H1 (cell line): ENCODE data around the gene DFFA. TPM values are rescaled to one million over a fixed set of nuclear protein-coding genes. Genes with fewer than 3 reads are reported as not detected.

ENCODE experiments used
- CTCF ChIA-PET: fragments of 300-600 bp; sonication (Branson Sonifier 250); formaldehyde crosslinking; loops from one replicate; lab custom pipeline; 2021; ENCODE audit not compliant: partially characterized antibody; lab: Charles Lee
- POLR2A ChIA-PET: fragments of 300-600 bp; sonication (Branson Sonifier 250); formaldehyde crosslinking; loops from one replicate; lab custom pipeline; 2021; ENCODE audit warnings: inconsistent platforms; ENCODE audit not compliant: partially characterized antibody; lab: Charles Lee
- DNase-seq, 2 experiments: peaks; one replicate each; pipeline versions ENCODE4 v3.0.0 to v3.0.0-alpha.2; 2010 to 2022; ENCODE audit warnings: low spot score in 2 of 2, low read depth in 1 of 2, mixed read lengths in 1 of 2
- FAIRE-seq: peaks from 2 replicates; lab custom pipeline; 2011; peaks lifted over from hg19 to GRCh38; lab: Jason Lieb, UNC
- H2AFZ ChIP-seq: 2 replicates; pipeline ENCODE4 v1.8.1; 2012; ENCODE audit warnings: low read length, inconsistent platforms
- H2AK5ac ChIP-seq: 2 replicates; pipeline ENCODE4 v1.6.1; 2013; ENCODE audit warnings: low read depth, low read length
- H2BK120ac ChIP-seq: replicated peaks from 2 replicates; pipeline ENCODE3; 2013; ENCODE audit warnings: low read depth, low read length, inconsistent platforms
- H2BK12ac ChIP-seq: 2 replicates; pipeline ENCODE4 v1.6.1; 2013; ENCODE audit warnings: low read depth, low read length
- H2BK15ac ChIP-seq: 2 replicates; pipeline ENCODE4 v1.6.1; 2013; ENCODE audit warnings: low read length
- H2BK20ac ChIP-seq: 2 replicates; pipeline ENCODE4 v1.6.1; 2013; ENCODE audit warnings: low read length
- H2BK5ac ChIP-seq: 2 replicates; pipeline ENCODE4 v1.6.1; 2013; ENCODE audit warnings: low read depth, low read length
- H3K14ac ChIP-seq: 2 replicates; pipeline ENCODE4 v1.6.1; 2013; ENCODE audit warnings: inconsistent platforms; ENCODE audit not compliant: insufficient read length
- H3K18ac ChIP-seq: 2 replicates; pipeline ENCODE4 v1.6.1; 2013; ENCODE audit warnings: low read length; ENCODE audit errors: extremely low read depth
- H3K23ac ChIP-seq: 2 replicates; pipeline ENCODE4 v1.6.1; 2013; ENCODE audit warnings: inconsistent platforms; ENCODE audit not compliant: insufficient read length
- H3K23me2 ChIP-seq: 2 replicates; pipeline ENCODE4 v1.6.1; 2013; ENCODE audit warnings: low read depth, low read length
- H3K27ac ChIP-seq: 2 replicates; pipeline ENCODE4 v1.6.1; 2011; ENCODE audit warnings: low read depth, low read length, inconsistent platforms
- H3K27me3 ChIP-seq, 4 experiments: replicated peaks in 1 of 4; 1 replicate in 1 of 4; 2 replicates in 3 of 4; pipeline versions ENCODE4 v1.6.1 to v1.8.1; 2011 to 2013; ENCODE audit warnings: low read length in 3 of 4, mild to moderate bottlenecking in 3 of 4, inconsistent platforms in 2 of 4, mixed read lengths in 2 of 4, moderate library complexity in 1 of 4; ENCODE audit not compliant: control insufficient read depth in 3 of 4, insufficient read depth in 3 of 4; ENCODE audit errors: extremely low read depth in 1 of 4
- H3K36me3 ChIP-seq, 4 experiments: 2 replicates each; pipeline versions ENCODE4 v1.6.1 to v1.8.1; 2011 to 2013; ENCODE audit warnings: mild to moderate bottlenecking in 4 of 4, low read length in 3 of 4, moderate library complexity in 2 of 4, control low read depth in 1 of 4, inconsistent platforms in 1 of 4; ENCODE audit not compliant: insufficient read depth in 4 of 4, control insufficient read depth in 2 of 4
- H3K4ac ChIP-seq: replicated peaks from 2 replicates; pipeline ENCODE3; 2013; ENCODE audit warnings: low read length, low read depth, mixed read lengths, inconsistent platforms; ENCODE audit not compliant: insufficient read length
- H3K4me1 ChIP-seq, 4 experiments: replicated peaks in 1 of 4; 1 replicate in 1 of 4; 2 replicates in 3 of 4; pipeline versions ENCODE4 v1.6.1 to v1.8.1; 2011 to 2013; ENCODE audit warnings: low read length in 3 of 4, inconsistent platforms in 2 of 4, mixed read lengths in 1 of 4; ENCODE audit not compliant: insufficient read depth in 4 of 4, control insufficient read depth in 3 of 4
- H3K4me2 ChIP-seq, 2 experiments: 2 replicates each; pipeline versions ENCODE4 v1.6.1 to v1.8.1; 2011 to 2013; ENCODE audit warnings: low read depth in 2 of 2, low read length in 2 of 2, control low read depth in 1 of 2, inconsistent platforms in 1 of 2, mild to moderate bottlenecking in 1 of 2; ENCODE audit not compliant: insufficient read depth in 1 of 2
- H3K4me3 ChIP-seq, 4 experiments: fragments of 200-600, 300-600 bp in 1 of 4; sonication (generic), shearing (Covaris generic), sonication (Bioruptor Twin) in 1 of 4; 2 replicates each; pipeline versions ENCODE4 v1.5.1 to v1.8.1; 2011 to 2016; ENCODE audit warnings: low read length in 4 of 4, low read depth in 3 of 4, control low read depth in 2 of 4, inconsistent platforms in 2 of 4, mild to moderate bottlenecking in 2 of 4, mixed read lengths in 1 of 4, moderate library complexity in 1 of 4; ENCODE audit not compliant: insufficient read depth in 2 of 4; ENCODE audit errors: extremely low read depth in 1 of 4
- H3K56ac ChIP-seq: replicated peaks from 2 replicates; pipeline ENCODE3; 2013; ENCODE audit warnings: low read depth, mild to moderate bottlenecking, mixed read lengths, low read length, inconsistent platforms; ENCODE audit not compliant: insufficient read length
- H3K79me1 ChIP-seq: 2 replicates; pipeline ENCODE4 v1.6.1; 2013; ENCODE audit warnings: low read depth, low read length, control low read depth
- H3K79me2 ChIP-seq, 2 experiments: 2 replicates each; pipeline versions ENCODE4 v1.6.1 to v1.8.1; 2012 to 2013; ENCODE audit warnings: low read length in 2 of 2, mild to moderate bottlenecking in 2 of 2, inconsistent platforms in 1 of 2; ENCODE audit not compliant: insufficient read depth in 2 of 2, control insufficient read depth in 1 of 2
- H3K9ac ChIP-seq, 4 experiments: replicated peaks in 1 of 4; 1 replicate in 1 of 4; 2 replicates in 3 of 4; pipeline versions ENCODE4 v1.6.1 to v1.8.1; 2011 to 2013; ENCODE audit warnings: low read depth in 3 of 4, low read length in 3 of 4, control low read depth in 2 of 4, mild to moderate bottlenecking in 2 of 4, moderate library complexity in 2 of 4, inconsistent platforms in 1 of 4; ENCODE audit errors: extremely low read depth in 1 of 4
- H3K9me3 ChIP-seq, 2 experiments: 2 replicates each; pipeline versions ENCODE4 v1.6.1 to v1.8.1; 2012 to 2013; ENCODE audit warnings: mild to moderate bottlenecking in 2 of 2, moderate library complexity in 2 of 2, control low read depth in 1 of 2, inconsistent platforms in 1 of 2, low read depth in 1 of 2, low read length in 1 of 2, mixed read lengths in 1 of 2; ENCODE audit not compliant: insufficient read depth in 2 of 2
- H4K20me1 ChIP-seq, 2 experiments: replicated peaks in 1 of 2; 2 replicates each; pipeline versions ENCODE3 to v1.8.1; 2011 to 2013; ENCODE audit warnings: inconsistent platforms in 2 of 2, low read length in 2 of 2, mild to moderate bottlenecking in 1 of 2; ENCODE audit not compliant: insufficient read depth in 2 of 2, control insufficient read depth in 1 of 2
- H4K5ac ChIP-seq: 2 replicates; pipeline ENCODE4 v1.6.1; 2013; ENCODE audit warnings: low read length, low read depth, mixed read lengths, inconsistent platforms; ENCODE audit not compliant: insufficient read length
- H4K8ac ChIP-seq: 2 replicates; pipeline ENCODE4 v1.8.0; 2013; ENCODE audit warnings: mild to moderate bottlenecking, moderate library complexity, low read length, inconsistent platforms; ENCODE audit not compliant: insufficient read depth; ENCODE audit errors: extremely low read depth
- H4K91ac ChIP-seq: replicated peaks from 2 replicates; pipeline ENCODE3; 2013; ENCODE audit warnings: low read length, mixed read lengths, inconsistent platforms; ENCODE audit not compliant: insufficient read length
- ASH2L ChIP-seq: fragments of 200-600, 300-600 bp; sonication (generic); IDR thresholded peaks from one replicate; pipeline ENCODE4 v1.7.1; 2017; ENCODE audit warnings: low read length
- BRCA1 ChIP-seq: IDR thresholded peaks from 2 replicates; pipeline ENCODE4 v1.6.1; 2012; ENCODE audit warnings: low read depth, low read length, improper control_type of control experiment
- FOSL1 ChIP-seq: IDR thresholded peaks from 2 replicates; pipeline ENCODE4 v1.6.1; 2011; ENCODE audit warnings: mild to moderate bottlenecking, low read depth, low read length, moderate library complexity; ENCODE audit not compliant: insufficient read depth
- HDAC2 ChIP-seq, 2 experiments: fragments of 300-600 bp in 1 of 2; sonication (generic) in 1 of 2; IDR thresholded peaks; 2 replicates each; pipeline ENCODE4 v1.6.1; 2011 to 2012; ENCODE audit warnings: low read depth in 2 of 2, low read length in 2 of 2, mild to moderate bottlenecking in 2 of 2, moderate library complexity in 2 of 2, borderline replicate concordance in 1 of 2, inconsistent platforms in 1 of 2
- KDM1A ChIP-seq: fragments of 200-600, 300-600 bp; sonication (generic); IDR thresholded peaks from 2 replicates; pipeline ENCODE4 v1.7.1; 2016; ENCODE audit warnings: mild to moderate bottlenecking, low read length, borderline replicate concordance
- RFX5 ChIP-seq: IDR thresholded peaks from 2 replicates; pipeline ENCODE4 v1.6.1; 2011; ENCODE audit warnings: low read depth, low read length, improper control_type of control experiment, borderline replicate concordance
- WGBS, 2 experiments: shearing (Covaris generic) in 1 of 2; methylation state at CpG; one replicate each; pipeline versions ENCODE4 v1.1.6 to v1.1.7; 2013 to 2015; ENCODE audit warnings: low lambda C conversion rate in 2 of 2, mixed read lengths in 2 of 2, inconsistent platforms in 1 of 2, low coverage in 1 of 2, missing lambda C conversion rate in 1 of 2; ENCODE audit not compliant: insufficient replicate concordance in 2 of 2, insufficient coverage in 1 of 2, insufficient read length in 1 of 2; ENCODE audit errors: extremely low coverage in 1 of 2, missing lambda C conversion rate in 1 of 2; 5-methylcytosine and 5-hydroxymethylcytosine counted together
- polyA plus RNA-seq, 7 experiments: library from polyadenylated mRNA; depleted of rRNA in 3 of 7; stranded (reverse) in 5 of 7; unstranded in 2 of 7; fragments of >200 nt in 5 of 7; fragments of 200-250 nt in 2 of 7; gene quantifications; 1 replicate in 5 of 7; 2 replicates in 1 of 7; 4 replicates in 1 of 7; pipeline versions ENCODE4 v1.2.1 to v1.2.3, GENCODE V29; 2011 to 2013; ENCODE audit warnings: missing spikeins in 2 of 7, mixed read lengths in 2 of 7
- total RNA-seq: library from RNA; stranded (reverse); fragmentation: NEBNext Ultra II Directional; extraction: Animal tissue kit (Norgen Biotek cat#: 25700); gene quantifications from 2 replicates; pipeline ENCODE4 v1.2.1, GENCODE V29; 2021

DFFA gene
- total and polyA plus RNA-seq, 2 of the 8 experiments (the other 6 are each of a cell fraction or from before 2014, with no cell fraction given), result 34.3 to 79.9 TPM

DNA sequence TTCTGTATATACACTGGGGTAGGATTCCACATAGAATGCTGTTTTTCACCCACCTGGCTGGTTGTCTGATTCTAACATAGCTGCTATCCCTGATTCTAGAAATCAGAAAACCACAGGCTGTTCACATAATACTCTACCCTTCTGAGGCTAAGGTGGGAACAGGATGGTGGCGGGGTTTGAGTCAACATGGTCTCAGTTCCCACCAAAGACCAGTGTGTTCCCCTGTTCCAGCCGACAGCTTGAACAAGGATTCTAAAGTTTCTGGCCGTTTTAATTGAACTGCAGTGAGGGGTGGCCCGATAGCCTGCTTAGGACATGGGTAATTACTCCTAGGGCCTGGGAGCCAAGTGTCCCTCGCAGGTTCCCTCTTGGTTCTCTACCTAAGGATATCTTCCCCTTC, 40.9 kb upstream of the DFFA start:
- DNase-seq (no peak), FAIRE-seq (no peak)
- H4K8ac ChIP-seq, result no peak overlapping the region
- CTCF ChIA-PET, result interaction anchor here (0.6 to 3.9 kb wide), 25 partner anchors 9 to 544 kb away, joined by 3 to 19 read pairs (median 4); no protein-coding TSS in a partner anchor
- no peak overlapping the region for H2BK120ac ChIP-seq
- no peak overlapping the region; the same call in 1 of the 2 replicates for H2BK5ac ChIP-seq
- no peak overlapping the region for H4K91ac ChIP-seq
- H3K9ac ChIP-seq, result no peak overlapping the region
- no peaks in the 10 kb centered on the region; the same call in 1 of the 2 replicates for H3K23me2 ChIP-seq
- H3K4me2 ChIP-seq, result no peak overlapping the region; a peak in 1 of 4 replicates
- H4K20me1 ChIP-seq, result peaks cover 1 to 4% of the 10 kb centered on the region in 2 experiments
- H3K79me1 ChIP-seq, result peaks cover 13% of the 10 kb centered on the region; the same call in 1 of the 2 replicates
- H3K4me3 ChIP-seq, result no peak overlapping the region
- no peak overlapping the region for H4K5ac ChIP-seq
- no peak overlapping the region for H3K14ac ChIP-seq
- H2BK20ac ChIP-seq, result no peak overlapping the region
- H3K79me2 ChIP-seq, result peaks cover 3 to 61% of the 10 kb centered on the region in 2 experiments; a peak in 2 of 4 replicates
- POLR2A ChIA-PET, result interaction anchor here (0.7 kb wide), 1 partner anchor 72 kb away, joined by 3 read pairs; no protein-coding TSS in a partner anchor
- no peak overlapping the region for H2AFZ ChIP-seq
- H3K4me1 ChIP-seq, result peaks cover 10 to 23% (median 15%) of the 10 kb centered on the region in 4 experiments
- no peaks in the 10 kb centered on the region for H3K27me3 ChIP-seq
- H3K56ac ChIP-seq, result no peak overlapping the region
- H3K9me3 ChIP-seq, result no peaks in the 10 kb centered on the region
- H3K18ac ChIP-seq, result no peak overlapping the region
- H2BK12ac ChIP-seq, result no peak overlapping the region
- H3K27ac ChIP-seq, result no peak overlapping the region
- WGBS, 2 experiments, result 96% methylated on average over 5 of the region's 5 CpGs; no CpG with 5 or more reads in 1 of the 2 experiments
- H3K4ac ChIP-seq, result no peak overlapping the region
- no peak overlapping the region for H2AK5ac ChIP-seq
- H3K23ac ChIP-seq, result no peak overlapping the region
- no peak overlapping the region for H2BK15ac ChIP-seq
- H3K36me3 ChIP-seq, result no peaks in the 10 kb centered on the region
- TF ChIP-seq ASH2L, result no peak
- TF ChIP-seq FOSL1, result no peak
- no peak for TF ChIP-seq RFX5
- TF ChIP-seq HDAC2 (IDR thresholded peaks at IDR 0.05; ENCODE audit: borderline replicate concordance in 1 of 2, low read depth in 2 of 2, low read length in 2 of 2), result no peak
- no peak for TF ChIP-seq BRCA1
- TF ChIP-seq KDM1A, result no peak
